Left colon (tissue), 2 donors: ENCODE data around the gene PWP1. TPM values are rescaled to one million over a fixed set of nuclear protein-coding genes. Genes with fewer than 3 reads are reported as not detected.
"Not testable (repeated sequence)": the region's sequence is repeated elsewhere in the genome, so short reads cannot be mapped to it uniquely, and the experiment has no call there.

Source experiments
- ATAC-seq: fragments of 200-7000 bp; cut with Tn5 transposase; one replicate; pipeline ENCODE4 v1.9.1; 2020; ENCODE audit warnings: mild to moderate bottlenecking, moderate library complexity
- DNase-seq, 2 donors: peaks; one replicate each; pipeline ENCODE4 v3.0.0-alpha.2; 2020
- intact Hi-C, 2 donors: fragments of 100-400 bp; cut with DNase I in 1 of 2; cut with micrococcal nuclease in 1 of 2; formaldehyde crosslinking; loops; one replicate each; pipeline versions ENCODE4 v1.11.2 to v1.14.0; 2022; cut with DNase I, micrococcal nuclease
- total RNA-seq, 2 donors: library from RNA; stranded (reverse); fragmentation: NEBNext Ultra II Directional; extraction: Animal tissue kit (Norgen Biotek cat#: 25700); gene quantifications; one replicate each; pipeline ENCODE4 v1.2.1, GENCODE V29; 2021
- donor health status: DM: no; HTN: no; CAD: no.
- donor health status: DM: yes; HTN: yes; CAD: no.

The PWP1 gene
- total RNA-seq, 2 donors from 2014 or later: 19.1 to 20.6 TPM

DNA sequence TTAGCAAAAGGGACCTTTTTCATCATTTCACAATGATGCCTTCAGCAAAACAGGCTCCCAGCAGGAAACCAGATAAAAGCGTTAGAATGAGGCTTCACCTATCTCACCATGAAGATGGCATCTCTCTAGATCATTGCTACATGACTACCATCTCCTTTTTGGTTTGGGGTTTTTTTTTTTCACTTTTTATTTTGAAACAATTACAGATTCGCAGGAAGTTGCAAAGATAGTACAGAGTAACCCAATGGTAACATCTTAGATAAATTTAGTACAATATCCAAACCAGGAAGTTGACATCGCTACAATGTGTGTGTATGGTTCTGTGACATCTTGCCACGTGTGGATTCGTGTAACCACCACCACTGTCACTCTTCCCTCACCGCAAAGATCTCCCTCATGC is 22.3 kb upstream of the PWP1 start:
- ATAC-seq (no peak), DNase-seq (no peak)
- intact Hi-C loops: no loop called here

DNA sequence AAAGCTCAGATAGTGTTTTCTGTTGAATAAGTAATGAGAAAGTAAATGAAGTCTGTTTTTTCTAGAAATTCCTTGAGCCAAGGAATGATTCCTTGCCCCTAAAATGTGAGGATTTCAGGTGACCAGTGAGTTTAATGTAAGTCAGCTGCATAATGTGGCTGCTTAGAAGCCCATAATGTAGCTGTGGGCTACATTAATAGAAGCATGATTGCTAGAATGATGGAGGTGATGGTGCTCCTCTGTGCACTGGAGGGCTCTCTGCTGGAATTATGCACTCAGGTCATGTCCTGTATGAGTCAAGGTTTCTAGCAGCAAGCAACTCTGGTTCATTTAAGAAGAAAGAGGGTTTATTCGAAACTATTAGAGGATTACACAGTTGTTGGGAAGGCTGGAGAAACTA is 19.6 kb upstream of the PWP1 start:
- no peak for DNase-seq
- intact Hi-C loops: no loop called here
- no peak for ATAC-seq

DNA sequence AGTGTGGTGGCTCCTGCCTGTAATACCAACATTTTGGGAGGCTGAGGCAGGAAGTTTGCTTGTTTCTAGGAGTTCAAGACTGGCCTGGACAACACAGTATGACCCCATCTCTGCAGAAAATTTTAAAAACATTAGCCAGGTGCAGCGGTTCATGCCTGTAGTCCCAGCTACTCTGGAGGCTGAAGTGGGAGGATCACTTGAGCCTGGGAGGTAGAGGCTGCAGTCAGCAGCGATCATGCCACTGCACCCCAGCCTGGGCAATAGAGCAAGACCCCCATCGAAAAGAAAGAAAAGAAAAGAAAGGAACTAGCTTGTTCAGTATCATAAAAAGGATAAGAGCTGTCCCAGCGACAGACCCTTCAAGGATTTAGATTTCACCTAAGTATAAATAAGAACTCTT is 18.1 kb upstream of the PWP1 start:
- no peak for ATAC-seq
- intact Hi-C loops: no loop called here
- DNase-seq: no peak

DNA sequence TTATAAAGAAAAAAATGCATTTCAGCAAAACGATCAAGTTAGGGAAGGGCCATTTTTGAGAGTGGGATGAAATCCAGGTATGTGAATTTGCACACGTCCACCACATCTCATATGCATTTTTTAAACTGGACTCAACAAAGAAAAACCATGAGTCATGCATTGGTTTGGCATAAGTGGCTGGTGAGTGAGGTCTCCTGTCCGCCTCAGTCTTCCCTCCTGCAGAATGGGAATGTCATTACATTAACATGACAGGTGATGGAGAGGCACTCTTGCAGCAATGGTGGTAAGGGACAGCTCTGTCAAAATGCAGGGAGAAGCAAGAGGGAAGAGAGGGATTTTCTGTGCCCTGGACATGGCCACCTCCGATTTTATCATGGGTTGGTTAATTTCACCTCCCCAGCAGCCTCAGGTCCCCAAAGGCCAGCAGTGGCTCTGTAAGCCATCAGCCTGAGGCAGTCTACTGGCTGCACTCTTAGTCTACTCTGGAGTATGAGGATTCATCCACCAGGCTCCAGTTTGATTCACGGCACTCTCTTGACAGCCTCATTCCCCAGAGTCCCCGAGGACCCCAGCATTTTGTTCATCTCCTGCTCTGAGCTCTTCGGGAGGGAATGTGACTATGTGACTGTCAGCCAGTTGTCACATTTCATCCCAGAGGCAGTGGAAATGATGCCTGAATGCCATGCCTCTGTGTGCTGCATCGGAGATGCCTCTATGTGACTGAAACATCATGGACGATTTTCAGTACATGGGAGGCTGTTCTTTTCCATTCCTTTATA is 17.1 kb upstream of the PWP1 start:
- DNase-seq (no peak), ATAC-seq (no peak)
- intact Hi-C loops: no loop called here

DNA sequence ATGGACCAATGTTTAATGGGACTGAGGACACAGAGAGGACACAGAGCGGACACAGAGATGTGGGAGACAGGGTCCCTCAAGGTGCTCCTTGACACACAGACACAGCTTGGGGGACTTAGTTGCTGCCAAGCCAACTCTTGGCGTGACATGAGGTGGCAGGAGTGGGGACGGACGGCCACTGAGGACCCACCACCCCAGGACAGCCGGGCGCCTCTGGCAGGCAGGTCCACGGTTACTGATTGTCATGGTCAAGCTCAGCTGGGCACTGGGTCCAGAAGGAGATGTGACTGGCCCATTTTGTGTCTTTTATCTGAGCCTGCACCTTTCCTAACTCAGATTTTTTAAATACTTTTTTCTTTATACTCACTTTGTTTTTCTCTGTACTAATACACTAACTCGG is 15.7 kb upstream of the PWP1 start:
- intact Hi-C loops: loop anchor here in 1 of 2 donors (10.0 kb wide), 1 partner anchor 215 kb away; no protein-coding TSS in a partner anchor
- no peak for DNase-seq

DNA sequence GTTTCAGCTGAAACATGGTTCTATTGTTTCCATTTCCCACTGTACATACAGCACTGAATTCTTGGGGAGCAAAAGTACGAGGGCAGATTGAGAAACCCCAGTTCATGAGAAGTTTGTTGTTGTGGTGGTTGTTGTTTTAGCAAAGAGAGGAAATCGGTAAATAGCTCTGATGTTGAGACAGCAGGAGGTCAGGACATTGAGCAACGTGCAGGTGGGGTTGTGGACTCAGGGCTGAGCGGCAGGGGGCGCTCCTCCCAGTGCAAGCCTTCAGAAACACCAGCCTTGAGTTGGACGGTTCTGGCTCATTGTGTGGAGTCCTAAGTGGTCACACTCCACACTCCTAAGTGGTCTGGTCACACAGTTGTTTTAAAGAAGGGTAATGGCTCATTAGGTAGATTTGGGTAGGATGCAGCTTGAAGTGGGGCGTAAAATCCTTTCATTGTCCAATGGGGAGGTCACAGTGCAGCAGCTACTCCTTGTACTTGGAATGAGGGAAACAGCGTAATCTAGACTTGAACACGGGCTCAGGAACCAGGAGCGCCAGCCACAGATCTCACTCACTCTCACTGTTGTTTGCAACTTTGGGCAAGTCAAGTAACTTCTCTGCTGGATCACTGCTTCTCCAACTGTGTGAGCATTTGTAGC is 14.5 kb upstream of the PWP1 start:
- intact Hi-C loops: loop anchor here in 1 of 2 donors (10.0 kb wide), 1 partner anchor 214 kb away; no protein-coding TSS in a partner anchor
- DNase-seq: peak in 1 of 2 donors; percentile 26
- peak; percentile 61 for ATAC-seq

More for the DNA sequence above, 15.7 kb upstream of the PWP1 start:
- ATAC-seq: no peak

DNA sequence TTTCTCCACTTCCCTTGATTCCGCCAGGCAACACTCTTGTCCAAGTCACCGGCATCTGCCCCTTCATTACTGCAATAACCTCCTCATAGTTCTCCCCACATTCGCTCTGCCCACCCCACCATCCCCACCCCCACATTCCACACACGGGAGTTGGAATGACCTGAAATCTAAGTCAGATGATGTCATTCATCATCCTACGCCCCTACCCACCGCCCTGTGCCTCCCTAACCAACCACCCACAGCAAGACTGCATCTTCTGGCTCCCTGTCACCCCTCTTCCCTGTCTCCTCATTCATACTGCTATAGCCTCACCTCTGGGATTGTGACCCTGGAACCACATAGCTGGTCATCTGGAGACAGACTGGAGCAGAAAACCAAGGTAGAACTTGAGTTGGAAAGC is 7.9 kb upstream of the PWP1 start:
- intact Hi-C loops: loop anchor here (5.0 to 10.0 kb wide), 2 partner anchors 207 to 210 kb away; no protein-coding TSS in a partner anchor
- ATAC-seq: no peak
- DNase-seq: no peak

DNA sequence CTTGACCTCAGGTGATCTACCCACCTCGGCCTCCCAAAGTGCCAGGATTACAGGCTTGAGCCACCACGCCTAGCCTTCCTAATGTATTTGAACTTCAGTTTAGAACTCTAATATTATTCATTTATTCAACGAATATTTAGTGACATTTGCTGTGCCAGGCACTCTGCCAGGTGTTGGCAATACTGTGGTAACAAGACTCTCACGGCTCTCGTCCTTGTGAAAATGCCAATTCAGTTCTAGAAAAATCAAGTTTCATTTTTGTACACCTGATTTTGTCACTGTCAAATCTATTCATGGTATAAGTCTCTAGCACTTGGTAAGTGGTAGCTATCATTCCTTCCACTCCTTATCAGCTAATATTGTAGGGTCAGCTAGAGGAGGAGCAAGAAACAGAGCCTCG is 6.3 kb upstream of the PWP1 start:
- intact Hi-C loops: loop anchor here (5.0 to 10.0 kb wide), 2 partner anchors 205 to 208 kb away; no protein-coding TSS in a partner anchor
- ATAC-seq (no peak), DNase-seq (no peak)

DNA sequence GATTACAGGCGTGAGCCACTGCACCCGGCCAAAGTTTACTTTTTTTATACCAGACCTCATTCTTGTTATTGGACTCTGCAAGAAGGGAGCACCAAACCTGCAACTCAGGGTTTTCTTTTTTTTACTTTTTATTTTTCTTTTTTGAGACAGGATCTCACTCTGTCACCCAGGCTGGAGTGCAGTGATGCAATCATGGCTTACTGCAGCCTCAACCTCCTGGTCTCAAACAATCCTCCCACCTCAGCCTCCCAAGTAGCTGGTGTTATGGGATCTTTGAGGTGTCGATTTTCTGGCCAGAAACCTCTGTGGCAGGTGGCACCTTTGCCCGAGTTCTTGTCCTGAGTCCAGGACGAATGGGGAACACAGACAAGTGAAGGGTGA is 4.2 kb upstream of the PWP1 start:
- ATAC-seq (no peak), DNase-seq (no peak)
- intact Hi-C loops: no loop called here

DNA sequence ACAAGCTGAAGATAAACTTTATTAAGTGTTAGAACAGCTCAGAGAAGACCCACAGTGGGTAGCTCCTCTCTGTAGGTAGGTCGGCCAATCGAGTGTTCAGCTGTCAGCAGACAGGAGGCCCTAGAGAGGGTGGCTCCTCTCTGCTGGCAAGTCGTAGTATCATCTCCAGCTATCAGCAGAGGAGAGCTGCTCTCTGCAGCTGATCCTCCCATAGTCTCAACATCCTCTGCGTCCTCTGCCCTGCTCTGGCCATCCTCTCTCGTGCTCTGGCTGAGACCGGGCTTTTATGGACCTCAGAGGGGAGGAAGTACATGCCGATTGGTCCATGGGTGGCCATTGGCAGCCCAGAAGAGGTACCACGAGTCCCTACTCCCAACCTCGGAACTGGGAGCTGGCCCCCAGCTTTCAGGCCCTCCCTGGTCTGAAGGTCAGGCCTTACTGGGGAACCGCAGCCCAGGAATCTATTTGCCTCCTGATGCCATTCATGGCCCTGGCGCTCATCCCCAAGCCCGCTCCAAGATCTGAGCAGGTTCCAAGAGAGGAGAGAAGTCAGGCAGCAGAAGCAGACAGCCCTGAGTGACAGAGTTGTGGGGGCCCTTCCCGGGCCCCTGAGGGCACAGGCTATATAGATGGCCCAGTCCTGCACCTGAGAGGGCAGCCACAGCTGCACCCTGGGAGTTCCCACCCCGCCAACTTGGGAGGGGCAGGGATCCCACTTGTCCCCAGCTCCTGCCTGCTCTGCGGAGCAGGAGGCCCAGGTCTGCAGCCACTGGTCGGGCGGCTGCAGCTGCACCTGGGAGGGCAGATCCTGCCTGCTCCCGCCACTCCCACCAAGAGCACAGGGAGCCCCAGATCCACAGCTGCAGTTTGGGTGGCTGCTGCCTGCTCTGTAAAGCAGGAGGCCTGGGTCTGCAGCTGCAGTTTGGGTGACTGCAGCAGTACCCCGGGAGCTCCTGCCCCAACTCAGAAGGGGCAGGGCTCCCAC is 3.5 kb upstream of the PWP1 start:
- DNase-seq (no peak), ATAC-seq (no peak)
- intact Hi-C loops: no loop called here

DNA sequence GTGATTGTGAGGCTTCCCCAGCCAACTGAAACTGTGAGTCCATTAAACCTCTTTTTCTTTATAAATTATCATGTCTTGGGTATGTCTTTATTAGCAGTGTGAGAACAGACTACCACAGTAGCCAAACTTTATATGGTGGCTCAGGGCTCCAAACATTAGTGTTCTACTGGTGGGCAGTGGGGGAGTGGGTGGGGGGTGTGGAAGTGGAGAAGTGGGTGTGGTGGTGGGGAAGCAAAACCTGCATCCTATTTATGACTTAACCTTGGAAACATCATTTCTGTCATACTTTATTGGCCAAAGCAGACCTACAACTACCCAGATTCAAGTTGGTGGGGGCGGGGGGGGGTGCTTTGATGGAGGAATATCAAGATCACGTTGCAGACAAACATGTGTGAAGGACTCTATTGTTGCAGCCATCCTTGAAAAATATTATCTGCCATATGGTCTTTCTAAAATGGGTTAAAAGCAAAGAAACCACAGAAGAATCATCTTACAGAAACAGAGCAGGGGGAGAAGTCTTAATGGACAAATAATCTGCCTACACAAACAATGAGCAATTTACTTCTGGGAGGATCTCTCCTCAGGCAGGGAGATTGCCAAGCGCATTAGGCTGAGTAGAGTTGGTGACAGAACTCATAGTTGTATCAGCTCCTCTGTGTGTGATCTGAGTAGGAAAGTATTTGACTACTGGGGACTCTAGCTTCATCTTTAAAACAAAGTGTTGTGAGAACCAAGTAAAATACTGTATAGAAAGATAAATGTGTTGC is 1.4 kb upstream of the PWP1 start:
- DNase-seq: no peak
- intact Hi-C loops: no loop called here
- ATAC-seq: no peak

DNA sequence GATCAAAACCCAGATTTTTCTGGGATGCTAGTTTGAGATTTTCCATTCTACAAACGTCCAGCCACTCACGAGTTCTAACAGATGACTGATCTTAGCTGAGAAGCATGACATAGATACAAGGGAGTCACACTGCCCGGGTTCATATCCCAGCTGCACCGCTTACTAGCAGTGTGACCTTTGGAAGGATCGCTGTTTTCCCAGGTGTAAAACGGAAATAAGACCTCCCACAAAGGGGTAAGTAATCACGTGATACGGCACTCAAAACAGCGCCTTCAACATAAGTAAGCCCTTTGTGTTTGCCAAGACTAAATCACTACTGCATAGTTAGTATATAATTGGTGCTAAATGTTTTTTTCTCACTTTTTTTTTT is 624 bp upstream of the PWP1 start:
- peak; percentile 75 for ATAC-seq
- DNase-seq: peak; percentile 46 to 55

DNA sequence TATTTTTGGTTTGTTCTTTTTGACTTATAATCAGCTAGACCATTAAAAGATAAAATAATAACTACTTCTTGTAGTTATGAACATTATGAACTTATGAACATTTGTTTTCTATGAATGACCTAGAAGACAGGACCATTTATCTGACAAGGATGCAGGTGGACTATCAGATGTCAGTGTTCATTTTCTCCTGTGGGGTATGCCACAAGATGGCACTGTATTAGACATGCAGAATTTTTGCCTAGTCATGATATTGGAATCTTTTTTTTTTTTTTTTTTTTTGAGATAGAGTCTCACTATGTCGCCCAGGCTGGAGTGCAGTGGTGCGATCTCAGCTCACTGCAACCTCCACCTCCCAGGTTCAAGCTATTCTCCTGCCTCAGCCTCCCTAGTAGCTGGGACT is 10.2 kb downstream of the PWP1 start:
- ATAC-seq, intact Hi-C loops, DNase-seq: not testable (repeated sequence)

More for the DNA sequence above, 624 bp upstream of the PWP1 start:
- intact Hi-C loops: no loop called here

DNA sequence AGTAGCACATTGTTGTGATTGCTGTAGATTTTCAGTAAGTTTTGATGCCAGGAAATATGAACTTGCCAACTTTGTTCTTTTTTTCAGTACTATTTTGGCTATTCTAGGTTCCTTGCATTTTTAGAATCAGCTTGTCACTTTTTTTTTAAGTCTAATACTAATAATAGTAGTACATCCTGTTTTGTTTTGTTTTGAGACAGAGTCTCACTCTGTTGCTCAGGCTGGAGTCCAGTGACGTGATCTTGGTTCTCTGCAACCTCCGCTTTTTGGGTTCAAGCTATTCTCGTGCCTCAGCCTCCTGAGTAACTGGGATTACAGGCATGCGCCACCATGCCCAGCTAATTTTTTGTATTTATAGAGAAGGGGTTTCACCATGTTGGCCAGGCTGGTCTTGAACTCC is 16.5 kb downstream of the PWP1 start:
- DNase-seq (no peak), ATAC-seq (no peak)
- intact Hi-C loops: no loop called here

DNA sequence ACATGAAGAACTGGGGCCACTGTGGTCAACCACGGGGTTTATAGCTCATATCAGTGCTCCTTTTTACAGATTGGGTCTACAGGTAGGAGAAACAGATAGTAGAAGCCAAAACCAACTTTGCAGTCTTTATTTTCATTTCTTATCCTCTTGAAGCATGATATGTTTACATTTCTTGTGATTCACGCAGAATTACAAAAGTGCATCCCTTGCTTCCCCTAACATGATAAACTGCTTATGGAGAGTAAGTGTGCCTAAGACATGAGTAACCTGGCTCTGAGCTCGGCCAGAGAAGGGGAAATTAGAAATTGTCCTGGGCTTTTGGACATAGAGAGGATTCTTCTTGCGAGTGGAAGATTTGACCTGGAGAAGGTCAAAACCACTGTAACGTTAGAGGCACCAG is 18.4 kb downstream of the PWP1 start:
- intact Hi-C loops: no loop called here
- DNase-seq (no peak), ATAC-seq (no peak)

DNA sequence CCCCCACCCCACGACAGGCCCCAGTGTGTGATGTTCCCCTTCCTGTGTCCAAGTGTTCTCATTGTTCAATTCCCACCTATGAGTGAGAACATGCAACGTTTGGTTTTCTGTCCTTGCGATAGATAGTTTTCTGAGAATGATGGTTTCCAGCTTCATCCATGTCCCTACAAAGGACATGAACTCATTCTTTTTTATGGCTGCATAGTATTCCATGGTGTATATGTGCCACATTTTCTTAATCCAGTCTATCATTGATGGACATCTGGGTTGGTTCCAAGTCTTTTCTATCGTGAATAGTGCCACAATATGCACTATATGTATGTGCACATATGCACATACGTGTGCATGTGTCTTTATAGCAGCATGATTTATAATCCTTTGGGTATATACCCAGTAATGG is 19.9 kb downstream of the PWP1 start:
- DNase-seq: not testable (repeated sequence)

DNA sequence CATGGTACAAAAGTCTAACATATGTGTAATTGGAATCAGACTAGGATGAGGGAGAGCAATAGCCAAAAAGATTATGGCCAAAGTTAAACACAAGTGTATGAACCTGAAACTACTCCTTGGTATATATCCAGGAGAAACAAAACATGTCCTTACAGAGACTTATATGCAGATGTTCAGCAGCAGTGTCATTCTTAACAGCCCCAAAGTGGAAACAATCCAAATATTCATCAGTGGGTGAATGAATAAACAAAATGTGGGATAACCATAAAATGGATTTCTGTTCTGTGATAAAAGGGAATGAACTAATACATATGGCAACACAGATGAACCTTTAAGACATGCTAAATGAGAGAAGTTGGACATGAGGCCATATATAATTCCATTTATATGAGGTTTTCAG is 30.2 kb downstream of the PWP1 start:
- intact Hi-C loops: no loop called here
- DNase-seq (no peak), ATAC-seq (no peak)

More for the DNA sequence above, 19.9 kb downstream of the PWP1 start:
- intact Hi-C loops, ATAC-seq: not testable (repeated sequence)

DNA sequence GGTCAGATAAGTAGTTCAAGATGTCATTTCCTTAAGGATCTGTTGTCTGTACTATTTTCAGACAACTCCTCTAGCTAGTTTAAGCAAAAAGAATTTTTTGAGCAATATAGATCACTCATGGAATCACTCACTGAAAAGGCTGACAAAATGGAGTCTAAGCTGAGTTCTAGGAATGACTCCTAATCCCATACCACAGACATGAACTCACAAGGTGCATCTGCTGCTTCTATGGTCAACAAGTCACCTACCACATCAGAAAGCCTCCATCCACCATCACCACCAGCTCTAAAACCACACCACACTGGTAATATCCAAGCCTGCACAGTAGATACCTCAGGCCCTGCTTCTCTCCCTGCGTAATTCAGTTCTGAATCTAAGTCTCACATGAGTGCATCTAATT is 33.0 kb downstream of the PWP1 start:
- intact Hi-C loops: no loop called here
- DNase-seq (no peak), ATAC-seq (no peak)
